ENCODE data around the gene TBX1. TPM values are rescaled to one million over a fixed set of nuclear protein-coding genes. Genes with fewer than 3 reads are reported as not detected.
A peak's percentile ranks its signal among the peaks of the same experiment; 100 is the strongest.

Gene TBX1
- polyA plus RNA-seq, 1 donor from 2014 or later = not detected

GRCh38 chr22:19717181-19717580 lies 43.4 kb upstream of the TBX1 start:
- no peak overlapping the region for H3K9ac ChIP-seq (ENCODE audit: low read length)

GRCh38 chr22:19717691-19718455 lies 42.7 kb upstream of the TBX1 start:
- Histone ChIP-seq H3K27ac (ENCODE audit: low read length) (no peak overlapping the region), H3K4me3 (ENCODE audit: low read length) (peak overlapping the region; percentile 99), H2AFZ (ENCODE audit: low read depth, low read length) (no peak overlapping the region), H3F3A (ENCODE audit: insufficient read depth, low read length, poor library complexity, severe bottlenecking) (no peaks in the 10 kb centered on the region), H3K27me3 (ENCODE audit: insufficient read depth, low read depth, low read length) (peaks cover 52% of the 10 kb centered on the region), H3K9me3 (ENCODE audit: low read length) (no peaks in the 10 kb centered on the region), H3K9me2 (ENCODE audit: insufficient read depth, low read length) (no peaks in the 10 kb centered on the region), H3K79me2 (replicated peaks; ENCODE audit: insufficient read depth, low read length) (peaks cover 8% of the 10 kb centered on the region), H3K4me2 (ENCODE audit: low read length) (no peak overlapping the region), H4K20me1 (ENCODE audit: insufficient read depth) (peaks cover 40% of the 10 kb centered on the region), H3K9ac (ENCODE audit: low read length) (peak overlapping the region; percentile 29), H3K36me3 (ENCODE audit: insufficient read depth, low read length) (peaks cover 14% of the 10 kb centered on the region)
- peak; percentile 25 for TF ChIP-seq EP300 (conservative IDR thresholded peaks at IDR 0.05; ENCODE audit: poor library complexity, severe bottlenecking)
- TF ChIP-seq, protein P1, sequence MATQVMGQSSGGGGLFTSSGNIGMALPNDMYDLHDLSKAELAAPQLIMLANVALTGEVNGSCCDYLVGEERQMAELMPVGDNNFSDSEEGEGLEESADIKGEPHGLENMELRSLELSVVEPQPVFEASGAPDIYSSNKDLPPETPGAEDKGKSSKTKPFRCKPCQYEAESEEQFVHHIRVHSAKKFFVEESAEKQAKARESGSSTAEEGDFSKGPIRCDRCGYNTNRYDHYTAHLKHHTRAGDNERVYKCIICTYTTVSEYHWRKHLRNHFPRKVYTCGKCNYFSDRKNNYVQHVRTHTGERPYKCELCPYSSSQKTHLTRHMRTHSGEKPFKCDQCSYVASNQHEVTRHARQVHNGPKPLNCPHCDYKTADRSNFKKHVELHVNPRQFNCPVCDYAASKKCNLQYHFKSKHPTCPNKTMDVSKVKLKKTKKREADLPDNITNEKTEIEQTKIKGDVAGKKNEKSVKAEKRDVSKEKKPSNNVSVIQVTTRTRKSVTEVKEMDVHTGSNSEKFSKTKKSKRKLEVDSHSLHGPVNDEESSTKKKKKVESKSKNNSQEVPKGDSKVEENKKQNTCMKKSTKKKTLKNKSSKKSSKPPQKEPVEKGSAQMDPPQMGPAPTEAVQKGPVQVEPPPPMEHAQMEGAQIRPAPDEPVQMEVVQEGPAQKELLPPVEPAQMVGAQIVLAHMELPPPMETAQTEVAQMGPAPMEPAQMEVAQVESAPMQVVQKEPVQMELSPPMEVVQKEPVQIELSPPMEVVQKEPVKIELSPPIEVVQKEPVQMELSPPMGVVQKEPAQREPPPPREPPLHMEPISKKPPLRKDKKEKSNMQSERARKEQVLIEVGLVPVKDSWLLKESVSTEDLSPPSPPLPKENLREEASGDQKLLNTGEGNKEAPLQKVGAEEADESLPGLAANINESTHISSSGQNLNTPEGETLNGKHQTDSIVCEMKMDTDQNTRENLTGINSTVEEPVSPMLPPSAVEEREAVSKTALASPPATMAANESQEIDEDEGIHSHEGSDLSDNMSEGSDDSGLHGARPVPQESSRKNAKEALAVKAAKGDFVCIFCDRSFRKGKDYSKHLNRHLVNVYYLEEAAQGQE (IDR thresholded peaks at IDR 0.05; ENCODE audit: borderline replicate concordance) = no peak
- TF ChIP-seq EZH2 (IDR thresholded peaks at IDR 0.05; ENCODE audit: borderline replicate concordance, insufficient read depth, low read length, poor library complexity, severe bottlenecking) = no peak
- TF ChIP-seq POLR2AphosphoS5 (IDR thresholded peaks at IDR 0.05) = no peak
- peak; percentile 71 for TF ChIP-seq SMC3 (conservative IDR thresholded peaks at IDR 0.05; ENCODE audit: poor library complexity)
- TF ChIP-seq, protein P2, sequence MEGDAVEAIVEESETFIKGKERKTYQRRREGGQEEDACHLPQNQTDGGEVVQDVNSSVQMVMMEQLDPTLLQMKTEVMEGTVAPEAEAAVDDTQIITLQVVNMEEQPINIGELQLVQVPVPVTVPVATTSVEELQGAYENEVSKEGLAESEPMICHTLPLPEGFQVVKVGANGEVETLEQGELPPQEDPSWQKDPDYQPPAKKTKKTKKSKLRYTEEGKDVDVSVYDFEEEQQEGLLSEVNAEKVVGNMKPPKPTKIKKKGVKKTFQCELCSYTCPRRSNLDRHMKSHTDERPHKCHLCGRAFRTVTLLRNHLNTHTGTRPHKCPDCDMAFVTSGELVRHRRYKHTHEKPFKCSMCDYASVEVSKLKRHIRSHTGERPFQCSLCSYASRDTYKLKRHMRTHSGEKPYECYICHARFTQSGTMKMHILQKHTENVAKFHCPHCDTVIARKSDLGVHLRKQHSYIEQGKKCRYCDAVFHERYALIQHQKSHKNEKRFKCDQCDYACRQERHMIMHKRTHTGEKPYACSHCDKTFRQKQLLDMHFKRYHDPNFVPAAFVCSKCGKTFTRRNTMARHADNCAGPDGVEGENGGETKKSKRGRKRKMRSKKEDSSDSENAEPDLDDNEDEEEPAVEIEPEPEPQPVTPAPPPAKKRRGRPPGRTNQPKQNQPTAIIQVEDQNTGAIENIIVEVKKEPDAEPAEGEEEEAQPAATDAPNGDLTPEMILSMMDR (IDR thresholded peaks at IDR 0.05; ENCODE audit: poor library complexity, severe bottlenecking) = peak; percentile 94
- TF ChIP-seq TAF1 (IDR thresholded peaks at IDR 0.05; ENCODE audit: low read depth) = no peak
- peak; percentile 41 for TF ChIP-seq MXI1 (conservative IDR thresholded peaks at IDR 0.05; ENCODE audit: poor library complexity, severe bottlenecking)
- peak; percentile 71 for TF ChIP-seq RAD21 (conservative IDR thresholded peaks at IDR 0.05)

More at GRCh38 chr22:19717181-19717580, 43.4 kb upstream of the TBX1 start:
- Histone ChIP-seq H4K20me1 (ENCODE audit: insufficient read depth) (peaks cover 34% of the 10 kb centered on the region), H3K79me2 (replicated peaks; ENCODE audit: insufficient read depth, low read length) (peaks cover 8% of the 10 kb centered on the region), H2AFZ (ENCODE audit: low read depth, low read length) (no peak overlapping the region), H3K27me3 (ENCODE audit: insufficient read depth, low read depth, low read length) (peaks cover 45% of the 10 kb centered on the region), H3K27ac (ENCODE audit: low read length) (no peak overlapping the region), H3K4me2 (ENCODE audit: low read length) (no peak overlapping the region), H3K4me3 (ENCODE audit: low read length) (peak overlapping the region; percentile 99), H3K9me2 (ENCODE audit: insufficient read depth, low read length) (no peaks in the 10 kb centered on the region), H3K9me3 (ENCODE audit: low read length) (no peaks in the 10 kb centered on the region), H3K36me3 (ENCODE audit: insufficient read depth, low read length) (peaks cover 14% of the 10 kb centered on the region), H3F3A (ENCODE audit: insufficient read depth, low read length, poor library complexity, severe bottlenecking) (no peaks in the 10 kb centered on the region)
- TF ChIP-seq MXI1 (conservative IDR thresholded peaks at IDR 0.05; ENCODE audit: poor library complexity, severe bottlenecking) (no peak), SMC3 (conservative IDR thresholded peaks at IDR 0.05; ENCODE audit: poor library complexity) (no peak), EZH2 (IDR thresholded peaks at IDR 0.05; ENCODE audit: borderline replicate concordance, insufficient read depth, low read length, poor library complexity, severe bottlenecking) (no peak)
- TF ChIP-seq, protein P1 (IDR thresholded peaks at IDR 0.05; ENCODE audit: borderline replicate concordance) = no peak
- TF ChIP-seq, protein P2 (IDR thresholded peaks at IDR 0.05; ENCODE audit: poor library complexity, severe bottlenecking) = no peak

All from neural cell (in vitro differentiated cells).